GM19324 (cell line): Measurements from ENCODE around the gene ABCG5.

Experiments used
- ATAC-seq: cut with Tn5 transposase; IDR thresholded peaks from one replicate; pipeline ENCODE4 v1.9.1; 2021; ENCODE audit warnings: mild to moderate bottlenecking, moderate library complexity; ENCODE audit not compliant: unreplicated experiment, low FRiP score

The ABCG5 gene

GRCh38 chr2:43812006-43812405, 26.6 kb downstream of the ABCG5 start:
- ATAC-seq: no peak

DNA sequence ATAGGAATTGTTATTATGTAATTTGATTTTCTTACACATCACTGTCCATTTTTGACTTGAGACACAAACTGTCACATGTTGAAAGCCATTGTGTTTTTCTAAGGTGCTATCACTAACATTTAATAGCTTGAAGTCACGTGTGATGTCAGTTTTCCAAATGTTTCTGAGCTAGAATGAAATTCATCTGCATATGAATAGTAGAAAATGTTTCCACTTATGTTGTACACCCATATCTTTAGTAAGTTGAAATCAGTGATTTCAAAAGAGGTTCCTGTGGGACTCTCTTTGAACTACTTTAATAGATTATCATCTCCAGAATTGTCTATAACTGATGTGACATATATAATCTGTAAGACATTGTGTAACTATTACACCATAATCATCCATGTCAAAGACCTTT, 27.8 kb downstream of the ABCG5 start:
- ATAC-seq: no peak

DNA sequence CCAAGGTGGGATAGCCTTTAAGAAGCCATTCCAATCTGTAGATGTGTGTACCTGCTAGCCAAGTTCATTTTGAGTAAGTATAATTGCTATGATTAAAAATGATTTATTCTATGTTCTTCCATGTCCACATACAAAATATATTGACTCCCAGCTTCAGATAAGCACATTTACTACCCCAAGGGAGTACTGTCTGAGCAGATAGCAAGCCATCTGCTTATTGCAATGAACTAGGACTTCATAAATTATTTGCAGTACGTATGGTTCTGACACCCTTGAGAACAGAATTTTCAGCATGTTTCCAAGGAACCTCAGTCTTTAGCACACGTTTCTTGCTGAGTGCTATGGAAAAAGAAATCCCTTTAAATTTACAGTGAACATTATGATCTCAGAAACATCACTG, 28.2 kb downstream of the ABCG5 start:
- no peak for ATAC-seq

- no peak for ATAC-seq
Observed at GRCh38 chr2:43806719-43807031, 32.0 kb downstream of the ABCG5 start.

- ATAC-seq: no peak
Observed at GRCh38 chr2:43803113-43803512, 35.5 kb downstream of the ABCG5 start.

DNA sequence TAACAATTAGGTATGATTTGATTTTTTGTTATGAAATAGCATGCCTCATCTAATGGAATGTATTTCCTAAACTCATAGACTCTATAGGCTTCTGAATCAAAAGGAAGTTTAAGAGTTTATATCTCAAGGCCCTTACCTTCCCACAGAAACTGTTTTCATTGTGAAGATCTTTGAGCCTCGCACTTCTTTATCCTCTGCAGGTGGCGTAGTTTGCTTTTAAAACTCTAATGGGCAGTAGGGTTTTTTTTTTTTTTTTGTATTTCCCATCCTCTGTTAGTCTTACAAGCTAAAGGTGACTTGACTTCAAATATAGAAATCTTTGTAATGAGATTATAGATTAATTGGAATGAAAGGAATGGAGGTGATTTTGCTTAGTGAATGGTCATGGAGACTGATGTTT, 36.5 kb downstream of the ABCG5 start:
- ATAC-seq: no peak

- ATAC-seq: no peak
Observed at GRCh38 chr2:43800894-43801293, 37.7 kb downstream of the ABCG5 start.

- ATAC-seq: no peak
Observed at GRCh38 chr2:43798300-43798699, 40.3 kb downstream of the ABCG5 start.

DNA sequence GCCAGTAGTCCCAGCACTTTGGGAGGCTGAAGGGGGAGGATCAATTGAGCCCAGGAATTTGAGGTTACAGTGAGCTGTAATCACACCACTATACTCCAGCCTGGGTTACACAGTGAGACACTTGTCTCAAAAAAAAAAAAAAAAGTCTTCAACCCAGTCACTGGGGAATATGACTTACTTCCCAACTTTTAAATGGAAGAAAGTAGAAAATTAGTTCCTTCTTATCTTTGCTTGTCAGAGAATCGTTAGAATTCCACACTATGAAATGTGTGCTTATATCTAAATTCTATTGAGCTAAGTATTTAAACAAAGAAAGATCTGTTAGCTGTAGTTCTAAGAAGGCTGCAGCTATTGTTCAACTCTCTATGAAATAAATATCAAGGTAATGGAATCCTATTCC, 42.4 kb downstream of the ABCG5 start:
- ATAC-seq: no peak

DNA sequence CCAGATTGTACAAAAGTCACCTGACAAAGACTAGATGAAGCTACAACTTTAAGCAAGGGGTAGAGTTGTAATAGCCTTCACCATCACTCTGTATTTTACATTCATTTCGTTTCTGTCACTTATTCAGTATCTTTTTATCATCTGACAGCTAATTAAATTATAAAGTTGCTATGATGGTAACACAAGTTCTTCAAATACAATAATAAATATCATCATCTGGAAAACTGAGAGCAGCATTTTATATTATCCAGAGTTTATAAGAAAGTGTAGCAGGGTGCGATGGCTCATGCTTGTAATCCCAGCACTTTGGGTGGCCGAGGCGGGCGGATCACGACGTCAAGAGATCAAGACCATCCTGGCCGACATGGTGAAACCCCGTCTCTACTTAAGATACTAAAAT, 43.7 kb downstream of the ABCG5 start:
- ATAC-seq: no peak

DNA sequence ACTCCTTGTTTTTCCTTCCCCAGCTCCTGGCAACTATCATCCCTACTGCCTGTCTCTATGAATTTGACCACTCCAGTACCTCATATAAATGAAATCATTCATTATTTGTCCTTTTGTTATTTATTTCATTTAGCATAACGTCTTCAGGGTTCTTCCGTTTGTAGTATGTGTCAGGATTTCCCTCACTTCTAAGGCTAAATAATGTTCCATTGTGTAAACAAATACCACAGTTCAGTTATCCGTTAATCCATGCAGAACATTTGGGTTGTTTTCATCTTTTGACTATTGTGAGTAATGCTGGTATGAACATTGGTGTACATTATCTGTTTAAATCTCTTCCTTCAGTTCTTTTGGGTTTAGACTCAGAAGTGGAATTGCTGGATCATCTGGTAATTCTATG, 46.0 kb downstream of the ABCG5 start:
- no peak for ATAC-seq

GRCh38 chr2:43791035-43791765, 47.4 kb downstream of the ABCG5 start:
- no peak for ATAC-seq

- no peak for ATAC-seq
Observed at GRCh38 chr2:43790147-43790546, 48.5 kb downstream of the ABCG5 start.

GRCh38 chr2:43788646-43789045, 50.0 kb downstream of the ABCG5 start:
- ATAC-seq: no peak

- ATAC-seq: no peak
Observed at GRCh38 chr2:43787895-43788294, 50.7 kb downstream of the ABCG5 start.

GRCh38 chr2:43778233-43778632, 60.4 kb downstream of the ABCG5 start:
- no peak for ATAC-seq

DNA sequence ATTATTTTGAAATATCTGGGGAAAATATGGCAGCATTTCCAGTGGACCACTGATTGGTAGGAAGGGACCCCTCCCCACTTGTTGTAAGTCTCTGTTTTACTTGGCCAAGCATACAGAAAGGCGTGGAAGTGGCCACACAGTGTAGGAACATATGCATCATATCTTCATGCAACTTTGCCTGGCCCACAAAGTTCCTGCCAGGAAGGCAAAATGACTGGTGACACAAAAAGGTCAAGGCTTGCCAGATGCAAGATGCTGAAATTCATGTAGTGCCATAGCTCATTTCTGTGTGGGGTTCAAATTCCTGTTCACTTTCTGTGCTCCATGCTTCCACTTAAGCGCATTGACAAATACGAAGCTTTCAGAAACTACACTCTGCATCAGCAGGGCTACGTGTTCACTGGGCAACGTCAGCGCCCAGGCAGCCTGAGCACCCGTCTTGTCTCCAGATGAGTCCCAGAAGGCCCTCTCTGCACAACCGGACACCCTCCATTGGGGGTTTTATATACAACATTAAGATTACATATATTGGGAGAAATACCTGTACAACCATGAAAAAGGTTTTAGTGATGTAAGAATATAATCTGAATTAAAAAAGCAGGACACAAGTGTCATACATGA, 61.2 kb downstream of the ABCG5 start:
- ATAC-seq: no peak

DNA sequence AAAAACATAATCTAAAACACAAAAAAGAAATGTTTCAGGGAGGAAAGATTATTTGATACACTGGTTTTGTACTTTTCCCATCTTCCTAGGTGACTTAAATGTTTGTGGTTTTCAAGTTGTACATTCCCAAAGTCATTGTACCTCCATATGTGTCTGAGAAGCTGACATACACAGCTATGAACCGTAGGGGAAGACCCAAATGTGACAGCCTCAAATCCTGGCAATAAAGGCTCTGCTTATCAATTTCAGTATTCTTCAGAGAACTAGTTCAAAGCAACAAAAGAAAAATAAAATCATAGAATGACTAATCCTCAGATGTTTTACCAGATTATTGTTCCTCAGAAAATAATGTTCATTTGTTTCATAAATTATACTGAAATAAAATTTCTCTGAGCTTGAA, 62.3 kb downstream of the ABCG5 start:
- no peak for ATAC-seq

DNA sequence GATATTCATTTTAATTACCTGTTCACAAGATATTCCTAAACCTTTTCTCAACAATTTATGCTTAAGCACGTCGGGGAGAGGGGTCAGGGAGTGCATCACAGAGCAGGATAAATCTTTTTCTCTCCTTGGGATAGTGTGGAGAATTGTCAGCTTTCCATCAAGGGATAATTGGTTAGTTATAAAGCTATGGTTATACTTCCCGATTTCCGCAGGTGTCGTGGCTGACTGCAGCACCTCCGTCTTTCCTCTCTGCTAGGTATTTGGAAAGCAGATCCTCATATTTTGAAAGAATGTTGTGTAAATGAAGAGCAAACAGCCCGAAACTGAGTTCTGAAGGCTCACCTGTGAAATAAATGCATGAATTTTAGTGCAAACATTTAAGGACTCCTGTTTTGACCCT, 64.0 kb downstream of the ABCG5 start:
- no peak for ATAC-seq

DNA sequence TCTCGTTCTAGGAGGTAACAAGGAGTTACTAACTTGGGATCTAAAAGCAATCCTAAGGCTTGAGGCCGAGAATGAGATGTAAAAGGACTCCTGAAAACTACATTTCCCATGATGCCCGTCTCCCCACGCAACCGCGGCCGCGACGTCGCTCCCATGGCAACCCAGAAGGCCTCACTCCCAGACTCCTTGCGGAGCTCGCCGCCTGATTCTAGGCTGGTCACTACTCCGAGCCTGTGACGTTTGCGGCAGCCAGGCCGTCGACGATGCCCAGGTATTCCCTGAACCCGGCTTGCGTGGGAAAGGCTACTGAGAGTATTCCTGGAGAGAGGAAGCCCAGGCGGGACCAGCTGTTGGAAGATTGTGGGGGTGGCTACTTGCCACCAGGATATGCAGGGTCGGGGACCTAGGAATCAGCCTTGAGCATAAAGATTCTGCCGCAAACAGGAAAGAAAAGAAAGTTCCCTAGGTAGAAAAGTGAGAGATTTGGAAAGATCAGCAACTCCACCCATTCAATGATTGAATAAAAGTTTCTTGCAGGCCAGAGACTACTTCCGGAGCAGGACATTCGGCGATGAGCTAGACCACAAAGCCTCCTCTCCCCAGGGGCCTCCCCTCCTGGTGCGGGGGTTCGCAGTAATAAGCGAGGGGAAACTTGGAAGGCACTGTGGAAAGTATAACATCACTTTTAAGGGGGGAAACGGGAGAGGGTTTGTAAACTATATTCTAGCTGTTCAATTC, 64.6 kb downstream of the ABCG5 start, which contains the start of gene DYNC2LI1:
Gene DYNC2LI1 (plus strand): TSS at position 164 of the 738 bp plus-strand sequence. CDS start 100 bp downstream, at position 264.
- peak; percentile 97 for ATAC-seq

GRCh38 chr2:43766006-43766405, 72.6 kb downstream of the ABCG5 start:
- ATAC-seq: no peak
